SK-N-SH (cell line): ENCODE data around the gene GJA9. TPM values are rescaled to one million over a fixed set of nuclear protein-coding genes. Genes with fewer than 3 reads are reported as not detected.
A peak's percentile ranks its signal among the peaks of the same experiment; 100 is the strongest.

ENCODE experiments used
- CTCF ChIA-PET: fragments of 300-600, 350-600 bp; formaldehyde crosslinking; extraction: SDS; loops from one replicate; lab custom pipeline; 2021; lab: Yijun Ruan, JAX
- POLR2A ChIA-PET: fragments of 350-600 bp; sonication (Branson Sonifier 250); formaldehyde crosslinking; extraction: SDS; loops from one replicate; lab custom pipeline; 2020; ENCODE audit warnings: antibody characterized with exemption, inconsistent platforms; lab: Yijun Ruan, JAX
- DNase-seq: peaks from one replicate; pipeline ENCODE4 v3.0.0; 2012
- H2AFZ ChIP-seq: fragments of 200-600 bp; sonication (generic); 2 replicates; pipeline ENCODE4 v1.8.1; 2016; ENCODE audit warnings: antibody characterized with exemption, mild to moderate bottlenecking, low read depth
- H3F3A ChIP-seq: fragments of 200-600 bp; sonication (generic); replicated peaks from 2 replicates; pipeline ENCODE3; 2016; ENCODE audit warnings: antibody characterized with exemption, mild to moderate bottlenecking; ENCODE audit not compliant: insufficient read depth
- H3K27ac ChIP-seq, 2 experiments: fragments of 200-500 bp in 1 of 2; fragments of 200-600 bp in 1 of 2; sonication (Bioruptor generic) in 1 of 2; sonication (generic), shearing (Covaris generic) in 1 of 2; 2 replicates each; pipeline versions ENCODE4 v1.5.1 to v1.6.1; 2014 to 2016; ENCODE audit warnings: low read depth in 2 of 2, inconsistent platforms in 1 of 2, low read length in 1 of 2, mild to moderate bottlenecking in 1 of 2, mixed read lengths in 1 of 2
- H3K27me3 ChIP-seq: fragments of 200-600 bp; sonication (generic), shearing (Covaris generic); 2 replicates; pipeline ENCODE4 v1.6.1; 2016; ENCODE audit warnings: mixed run types; ENCODE audit not compliant: insufficient read depth
- H3K36me3 ChIP-seq, 2 experiments: fragments of 200-500 bp in 1 of 2; fragments of 200-600 bp in 1 of 2; sonication (Bioruptor generic) in 1 of 2; sonication (generic) in 1 of 2; replicated peaks in 1 of 2; 2 replicates each; pipeline versions ENCODE3 to v1.5.1; 2014 to 2016; ENCODE audit warnings: low read length in 1 of 2, mild to moderate bottlenecking in 1 of 2; ENCODE audit not compliant: insufficient read depth in 2 of 2, control insufficient read depth in 1 of 2
- H3K4me1 ChIP-seq, 2 experiments: fragments of 200-500 bp in 1 of 2; fragments of 200-600 bp in 1 of 2; sonication (Bioruptor generic) in 1 of 2; sonication (generic), shearing (Covaris generic) in 1 of 2; 2 replicates each; pipeline versions ENCODE4 v1.5.1 to v1.6.1; 2014 to 2016; ENCODE audit warnings: low read depth in 1 of 2, low read length in 1 of 2, mixed run types in 1 of 2; ENCODE audit not compliant: insufficient read depth in 2 of 2, control insufficient read depth in 1 of 2
- H3K4me2 ChIP-seq: fragments of 200-600 bp; sonication (generic), shearing (Covaris generic); 2 replicates; pipeline ENCODE4 v1.6.1; 2017; ENCODE audit warnings: mixed run types
- H3K4me3 ChIP-seq, 2 experiments: fragments of 200-500 bp in 1 of 2; fragments of 200-600 bp in 1 of 2; sonication (Bioruptor generic) in 1 of 2; sonication (generic), shearing (Covaris generic) in 1 of 2; 2 replicates each; pipeline versions ENCODE4 v1.5.1 to v1.8.1; 2014 to 2016; ENCODE audit warnings: low read depth in 2 of 2, inconsistent platforms in 1 of 2, low read length in 1 of 2, mild to moderate bottlenecking in 1 of 2, mixed read lengths in 1 of 2, moderate library complexity in 1 of 2
- H3K79me2 ChIP-seq: fragments of 200-600 bp; sonication (generic); 2 replicates; pipeline ENCODE4 v1.8.1; 2017; ENCODE audit warnings: mild to moderate bottlenecking; ENCODE audit not compliant: insufficient read depth
- H3K9ac ChIP-seq: fragments of 200-600 bp; sonication (generic); 2 replicates; pipeline ENCODE4 v1.6.1; 2017; ENCODE audit warnings: mixed run types
- H3K9me2 ChIP-seq: fragments of 200-600 bp; sonication (generic); 2 replicates; pipeline ENCODE4 v1.6.1; 2017; ENCODE audit warnings: mixed run types
- H3K9me3 ChIP-seq: fragments of 200-600 bp; sonication (generic); 2 replicates; pipeline ENCODE4 v1.6.1; 2017; ENCODE audit warnings: mixed run types, mild to moderate bottlenecking, moderate library complexity
- H4K20me1 ChIP-seq: fragments of 200-600 bp; sonication (generic); 2 replicates; pipeline ENCODE4 v1.6.1; 2017; ENCODE audit warnings: mild to moderate bottlenecking, mixed run types; ENCODE audit not compliant: insufficient read depth
- CHD2 ChIP-seq: fragments of 150-350 bp; IDR thresholded peaks from 2 replicates; pipeline ENCODE4 v1.6.1; 2018; ENCODE audit warnings: low read length; ENCODE audit not compliant: partially characterized antibody
- ELF1 ChIP-seq: IDR thresholded peaks from 2 replicates; pipeline ENCODE4 v1.4.0; 2012
- FOSL2 ChIP-seq: IDR thresholded peaks from 2 replicates; pipeline ENCODE4 v1.4.0; 2012; ENCODE audit warnings: low read depth, mild to moderate bottlenecking, moderate library complexity, borderline replicate concordance
- FOXM1 ChIP-seq: IDR thresholded peaks from 2 replicates; pipeline ENCODE4 v1.4.0; 2012; ENCODE audit warnings: low read depth, mild to moderate bottlenecking
- GABPA ChIP-seq: IDR thresholded peaks from 2 replicates; pipeline ENCODE4 v1.4.0; 2012; ENCODE audit warnings: low read depth, mild to moderate bottlenecking
- GATA2 ChIP-seq: sonication (generic); formaldehyde crosslinking; IDR thresholded peaks from 2 replicates; pipeline ENCODE4 v1.5.0; 2020; ENCODE audit warnings: mild to moderate bottlenecking, missing genetic modification reagents
- MEF2A ChIP-seq: IDR thresholded peaks from 2 replicates; pipeline ENCODE4 v1.4.0; 2012; ENCODE audit warnings: low read depth, borderline replicate concordance
- MXI1 ChIP-seq: IDR thresholded peaks from 2 replicates; pipeline ENCODE4 v1.6.1; 2012; ENCODE audit warnings: mild to moderate bottlenecking, low read depth, low read length, improper control_type of control experiment
- NFIC ChIP-seq: IDR thresholded peaks from 2 replicates; pipeline ENCODE4 v1.4.0; 2012; ENCODE audit warnings: borderline replicate concordance
- POLR2AphosphoS5 ChIP-seq: IDR thresholded peaks from 2 replicates; pipeline ENCODE4 v1.6.1; 2012; ENCODE audit warnings: low read depth, low read length
- RCOR1 ChIP-seq: fragments of 150-350 bp; IDR thresholded peaks from 2 replicates; pipeline ENCODE4 v1.6.1; 2017; ENCODE audit warnings: antibody characterized with exemption, low read length
- SIN3A ChIP-seq: IDR thresholded peaks from 2 replicates; pipeline ENCODE4 v1.6.1; 2012; ENCODE audit warnings: low read depth, mild to moderate bottlenecking, low read length, moderate library complexity, borderline replicate concordance
- TAF1 ChIP-seq: IDR thresholded peaks from 2 replicates; pipeline ENCODE4 v1.6.1; 2012; ENCODE audit warnings: low read depth, mild to moderate bottlenecking, low read length, moderate library complexity, borderline replicate concordance
- TCF12 ChIP-seq: IDR thresholded peaks from 2 replicates; pipeline ENCODE4 v1.4.0; 2012
- TEAD4 ChIP-seq: IDR thresholded peaks from 2 replicates; pipeline ENCODE4 v1.4.0; 2012; ENCODE audit warnings: mild to moderate bottlenecking, borderline replicate concordance; ENCODE audit not compliant: insufficient read depth
- YY1 ChIP-seq: IDR thresholded peaks from 2 replicates; pipeline ENCODE4 v1.4.0; 2012; ENCODE audit warnings: low read depth, mild to moderate bottlenecking
- WGBS: methylation state at CpG from one replicate; pipeline ENCODE4 v1.1.6; 2017; ENCODE audit warnings: low lambda C conversion rate; 5-methylcytosine and 5-hydroxymethylcytosine counted together
- polyA plus RNA-seq, 3 experiments: library from polyadenylated mRNA; depleted of rRNA; stranded (reverse); fragments of >200 nt; gene quantifications; 2 replicates each; pipeline ENCODE4 v1.2.3, GENCODE V29; 2012
- TF ChIP-seq, protein P1 (sequence below): IDR thresholded peaks from 2 replicates; pipeline ENCODE4 v1.6.1; 2012; ENCODE audit warnings: mild to moderate bottlenecking, low read depth, low read length, moderate library complexity
- TF ChIP-seq, protein P2 (sequence below): IDR thresholded peaks from 2 replicates; pipeline ENCODE4; 2012
- TF ChIP-seq, protein P3 (sequence below): IDR thresholded peaks from 2 replicates; pipeline ENCODE4 v1.4.0; 2012; ENCODE audit warnings: low read depth, borderline replicate concordance
- TF ChIP-seq, protein P4 (sequence below): IDR thresholded peaks from 2 replicates; pipeline ENCODE4 v1.4.0; 2012; ENCODE audit warnings: low read depth, borderline replicate concordance
- TF ChIP-seq, protein P5 (sequence below): fragments of 150-350 bp; IDR thresholded peaks from 2 replicates; pipeline ENCODE4 v1.6.1; 2016; ENCODE audit warnings: mild to moderate bottlenecking, low read depth, low read length
- TF ChIP-seq, protein P6 (sequence below): IDR thresholded peaks from 2 replicates; pipeline ENCODE4 v1.4.0; 2012; ENCODE audit warnings: low read depth

The GJA9 gene
- polyA plus RNA-seq, 1 of the 3 experiments (the other 2 are of a cell fraction) = not detected

DNA sequence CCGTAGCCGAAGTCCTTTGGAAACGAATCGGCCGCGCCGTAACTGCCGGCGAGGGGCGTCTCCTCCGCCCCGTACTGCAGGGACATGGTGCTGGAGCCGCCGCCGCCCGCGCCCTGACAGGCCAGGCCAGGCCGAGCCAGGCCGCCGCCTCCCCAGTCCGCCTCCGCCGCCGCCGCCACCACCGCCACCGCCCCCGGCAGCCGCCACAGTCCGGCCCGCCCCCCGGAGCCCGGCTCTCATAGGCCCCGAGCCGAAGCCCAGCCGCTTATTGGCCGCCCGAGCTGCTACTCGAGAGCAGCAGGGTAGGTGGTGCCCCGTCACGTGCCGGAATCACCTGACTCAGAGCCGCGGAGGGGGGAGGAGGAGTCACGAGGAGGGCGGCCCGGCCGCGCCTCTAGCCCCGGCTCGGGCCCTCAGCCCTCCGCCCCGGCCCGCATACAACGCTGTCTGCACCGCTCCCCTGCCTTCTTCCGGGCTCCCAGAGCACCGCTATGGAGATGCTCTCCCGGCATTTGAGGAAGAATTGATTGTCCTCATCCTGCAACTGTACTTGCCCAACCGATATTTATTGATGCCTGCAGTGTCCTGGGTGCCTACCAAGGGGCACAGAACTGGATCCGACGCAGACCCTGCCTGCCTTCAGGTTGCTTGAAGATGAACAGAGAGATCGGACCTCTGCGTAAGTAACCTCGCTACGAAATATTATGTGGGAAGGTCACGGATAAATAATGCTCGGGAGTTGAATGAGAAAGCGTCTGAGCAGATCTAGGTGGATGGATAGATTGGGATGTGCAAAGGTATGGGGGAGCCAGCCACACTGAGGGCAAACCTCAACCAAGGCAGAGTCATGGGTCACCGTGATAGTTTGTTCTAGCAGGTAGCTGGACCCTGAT is 21.6 kb downstream of the GJA9 start, which contains the start of gene RRAGC:
RRAGC (minus strand) TSS at position 212 of the 893 bp plus-strand sequence; CDS start at position 86, 126 bp downstream.
- Histone ChIP-seq H3K4me2 (peak within 1 kb of the TSS; percentile 87), H3K4me3 (peak within 1 kb of the TSS; percentile 95 to 100), H3K79me2 (peaks cover 55% of the 10 kb centered on the region), H3K27ac (peak within 1 kb of the TSS; percentile 72 to 83), H4K20me1 (no peaks in the 10 kb centered on the region; the same call in 1 of the 2 replicates), H3K36me3 (peaks cover 32 to 39% of the 10 kb centered on the region in 2 experiments), H3F3A (peaks cover 4% of the 10 kb centered on the region), H2AFZ (peak within 1 kb of the TSS; percentile 100), H3K4me1 (peaks cover 7 to 13% of the 10 kb centered on the region in 2 experiments; a peak in 3 of 4 replicates), H3K9me2 (no peaks in the 10 kb centered on the region), H3K27me3 (no peaks in the 10 kb centered on the region), H3K9me3 (no peaks in the 10 kb centered on the region), H3K9ac (peak within 1 kb of the TSS; percentile 80)
- ChIA-PET CTCF (interaction anchor here (0.8 kb wide), 1 partner anchor 13 kb away, joined by 3 read pairs; no protein-coding TSS in a partner anchor), POLR2A (interaction anchor here (1.0 kb wide), 1 partner anchor 167 kb away, joined by 3 read pairs; the partner anchor contains the start of gene NDUFS5)
- peak; percentile 100 for DNase-seq
- 2% methylated on average over 13 of the region's 70 CpGs for WGBS
- TF ChIP-seq, protein P1, sequence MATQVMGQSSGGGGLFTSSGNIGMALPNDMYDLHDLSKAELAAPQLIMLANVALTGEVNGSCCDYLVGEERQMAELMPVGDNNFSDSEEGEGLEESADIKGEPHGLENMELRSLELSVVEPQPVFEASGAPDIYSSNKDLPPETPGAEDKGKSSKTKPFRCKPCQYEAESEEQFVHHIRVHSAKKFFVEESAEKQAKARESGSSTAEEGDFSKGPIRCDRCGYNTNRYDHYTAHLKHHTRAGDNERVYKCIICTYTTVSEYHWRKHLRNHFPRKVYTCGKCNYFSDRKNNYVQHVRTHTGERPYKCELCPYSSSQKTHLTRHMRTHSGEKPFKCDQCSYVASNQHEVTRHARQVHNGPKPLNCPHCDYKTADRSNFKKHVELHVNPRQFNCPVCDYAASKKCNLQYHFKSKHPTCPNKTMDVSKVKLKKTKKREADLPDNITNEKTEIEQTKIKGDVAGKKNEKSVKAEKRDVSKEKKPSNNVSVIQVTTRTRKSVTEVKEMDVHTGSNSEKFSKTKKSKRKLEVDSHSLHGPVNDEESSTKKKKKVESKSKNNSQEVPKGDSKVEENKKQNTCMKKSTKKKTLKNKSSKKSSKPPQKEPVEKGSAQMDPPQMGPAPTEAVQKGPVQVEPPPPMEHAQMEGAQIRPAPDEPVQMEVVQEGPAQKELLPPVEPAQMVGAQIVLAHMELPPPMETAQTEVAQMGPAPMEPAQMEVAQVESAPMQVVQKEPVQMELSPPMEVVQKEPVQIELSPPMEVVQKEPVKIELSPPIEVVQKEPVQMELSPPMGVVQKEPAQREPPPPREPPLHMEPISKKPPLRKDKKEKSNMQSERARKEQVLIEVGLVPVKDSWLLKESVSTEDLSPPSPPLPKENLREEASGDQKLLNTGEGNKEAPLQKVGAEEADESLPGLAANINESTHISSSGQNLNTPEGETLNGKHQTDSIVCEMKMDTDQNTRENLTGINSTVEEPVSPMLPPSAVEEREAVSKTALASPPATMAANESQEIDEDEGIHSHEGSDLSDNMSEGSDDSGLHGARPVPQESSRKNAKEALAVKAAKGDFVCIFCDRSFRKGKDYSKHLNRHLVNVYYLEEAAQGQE = no peak
- TF ChIP-seq, protein P2, sequence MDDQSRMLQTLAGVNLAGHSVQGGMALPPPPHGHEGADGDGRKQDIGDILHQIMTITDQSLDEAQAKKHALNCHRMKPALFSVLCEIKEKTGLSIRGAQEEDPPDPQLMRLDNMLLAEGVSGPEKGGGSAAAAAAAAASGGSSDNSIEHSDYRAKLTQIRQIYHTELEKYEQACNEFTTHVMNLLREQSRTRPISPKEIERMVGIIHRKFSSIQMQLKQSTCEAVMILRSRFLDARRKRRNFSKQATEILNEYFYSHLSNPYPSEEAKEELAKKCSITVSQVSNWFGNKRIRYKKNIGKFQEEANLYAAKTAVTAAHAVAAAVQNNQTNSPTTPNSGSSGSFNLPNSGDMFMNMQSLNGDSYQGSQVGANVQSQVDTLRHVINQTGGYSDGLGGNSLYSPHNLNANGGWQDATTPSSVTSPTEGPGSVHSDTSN = peak; percentile 99
- TF ChIP-seq, protein P3, sequence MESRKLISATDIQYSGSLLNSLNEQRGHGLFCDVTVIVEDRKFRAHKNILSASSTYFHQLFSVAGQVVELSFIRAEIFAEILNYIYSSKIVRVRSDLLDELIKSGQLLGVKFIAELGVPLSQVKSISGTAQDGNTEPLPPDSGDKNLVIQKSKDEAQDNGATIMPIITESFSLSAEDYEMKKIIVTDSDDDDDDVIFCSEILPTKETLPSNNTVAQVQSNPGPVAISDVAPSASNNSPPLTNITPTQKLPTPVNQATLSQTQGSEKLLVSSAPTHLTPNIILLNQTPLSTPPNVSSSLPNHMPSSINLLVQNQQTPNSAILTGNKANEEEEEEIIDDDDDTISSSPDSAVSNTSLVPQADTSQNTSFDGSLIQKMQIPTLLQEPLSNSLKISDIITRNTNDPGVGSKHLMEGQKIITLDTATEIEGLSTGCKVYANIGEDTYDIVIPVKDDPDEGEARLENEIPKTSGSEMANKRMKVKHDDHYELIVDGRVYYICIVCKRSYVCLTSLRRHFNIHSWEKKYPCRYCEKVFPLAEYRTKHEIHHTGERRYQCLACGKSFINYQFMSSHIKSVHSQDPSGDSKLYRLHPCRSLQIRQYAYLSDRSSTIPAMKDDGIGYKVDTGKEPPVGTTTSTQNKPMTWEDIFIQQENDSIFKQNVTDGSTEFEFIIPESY = 0 out of 2 replicates have a peak, but pooled peaks have one; percentile 45
- TF ChIP-seq TAF1 (no peak), NFIC (no peak), MEF2A (no peak), YY1 (peak; percentile 27; the same call in 1 of the 2 replicates), ELF1 (no peak; the same call in 1 of the 2 replicates), TEAD4 (no peak), GABPA (peak; percentile 56), RCOR1 (peak; percentile 59; the same call in 1 of the 2 replicates), CHD2 (peak; percentile 84), MXI1 (peak; percentile 91), TCF12 (no peak; the same call in 1 of the 2 replicates), SIN3A (peak; percentile 76; the same call in 1 of the 2 replicates), GATA2 (CRISPR knock-in tag) (no peak), POLR2AphosphoS5 (peak; percentile 76), FOSL2 (peak; percentile 24; the same call in 1 of the 2 replicates), FOXM1 (no peak)
- TF ChIP-seq, protein P4, sequence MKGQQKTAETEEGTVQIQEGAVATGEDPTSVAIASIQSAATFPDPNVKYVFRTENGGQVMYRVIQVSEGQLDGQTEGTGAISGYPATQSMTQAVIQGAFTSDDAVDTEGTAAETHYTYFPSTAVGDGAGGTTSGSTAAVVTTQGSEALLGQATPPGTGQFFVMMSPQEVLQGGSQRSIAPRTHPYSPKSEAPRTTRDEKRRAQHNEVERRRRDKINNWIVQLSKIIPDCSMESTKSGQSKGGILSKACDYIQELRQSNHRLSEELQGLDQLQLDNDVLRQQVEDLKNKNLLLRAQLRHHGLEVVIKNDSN = peak; percentile 99
- TF ChIP-seq, protein P5, sequence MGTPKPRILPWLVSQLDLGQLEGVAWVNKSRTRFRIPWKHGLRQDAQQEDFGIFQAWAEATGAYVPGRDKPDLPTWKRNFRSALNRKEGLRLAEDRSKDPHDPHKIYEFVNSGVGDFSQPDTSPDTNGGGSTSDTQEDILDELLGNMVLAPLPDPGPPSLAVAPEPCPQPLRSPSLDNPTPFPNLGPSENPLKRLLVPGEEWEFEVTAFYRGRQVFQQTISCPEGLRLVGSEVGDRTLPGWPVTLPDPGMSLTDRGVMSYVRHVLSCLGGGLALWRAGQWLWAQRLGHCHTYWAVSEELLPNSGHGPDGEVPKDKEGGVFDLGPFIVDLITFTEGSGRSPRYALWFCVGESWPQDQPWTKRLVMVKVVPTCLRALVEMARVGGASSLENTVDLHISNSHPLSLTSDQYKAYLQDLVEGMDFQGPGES = peak; percentile 71; the same call in 1 of the 2 replicates
- TF ChIP-seq, protein P6, sequence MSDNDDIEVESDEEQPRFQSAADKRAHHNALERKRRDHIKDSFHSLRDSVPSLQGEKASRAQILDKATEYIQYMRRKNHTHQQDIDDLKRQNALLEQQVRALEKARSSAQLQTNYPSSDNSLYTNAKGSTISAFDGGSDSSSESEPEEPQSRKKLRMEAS = peak; percentile 94
